ENCODE measurements around the gene CXCR4.
A peak's percentile ranks its signal among the peaks of the same experiment; 100 is the strongest.

The CXCR4 gene

DNA sequence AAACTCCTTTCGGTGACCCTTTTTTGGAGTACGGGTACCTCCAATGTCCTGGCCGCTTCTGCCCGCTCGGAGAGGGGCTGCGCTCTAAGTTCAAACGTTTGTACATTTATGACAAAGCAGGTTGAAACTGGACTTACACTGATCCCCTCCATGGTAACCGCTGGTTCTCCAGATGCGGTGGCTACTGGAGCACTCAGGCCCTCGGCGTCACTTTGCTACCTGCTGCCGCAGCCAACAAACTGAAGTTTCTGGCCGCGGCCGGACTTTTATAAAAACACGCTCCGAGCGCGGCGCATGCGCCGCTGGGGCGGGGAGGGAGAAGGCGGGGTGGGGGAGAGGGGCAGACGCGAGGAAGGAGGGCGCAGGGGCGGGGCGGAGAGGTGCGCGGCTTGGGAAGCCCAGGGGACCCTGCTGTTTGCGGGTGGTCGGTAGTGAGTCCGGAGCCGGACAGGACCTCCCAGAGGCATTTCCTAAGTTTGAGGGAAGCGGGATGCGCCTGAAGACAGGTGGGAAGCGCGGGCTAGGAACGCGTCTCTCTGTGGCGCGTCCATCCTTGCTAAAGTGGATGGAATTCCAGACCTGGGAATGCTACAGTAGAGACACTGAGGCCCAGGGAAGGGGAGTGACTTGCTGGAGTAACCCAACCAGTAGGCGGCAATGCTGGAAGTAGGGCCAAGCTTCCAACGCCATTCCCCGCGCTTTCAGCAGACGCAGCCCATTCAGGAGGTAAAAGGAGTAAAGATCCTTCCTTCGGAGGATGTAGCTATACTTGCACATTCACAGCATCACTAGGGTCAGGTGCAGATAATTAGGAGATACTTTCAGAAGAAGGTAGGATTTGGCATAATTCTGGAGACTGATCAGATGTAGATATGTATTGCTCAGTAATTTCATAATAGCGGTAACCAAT lies at the start of gene CXCR4:
CXCR4 (minus strand) TSS at position 241 of the 910 bp plus-strand sequence; CDS start at position 152, 89 bp downstream.
- DNase-seq (ENCODE audit: low read depth): peak; percentile 86

DNA sequence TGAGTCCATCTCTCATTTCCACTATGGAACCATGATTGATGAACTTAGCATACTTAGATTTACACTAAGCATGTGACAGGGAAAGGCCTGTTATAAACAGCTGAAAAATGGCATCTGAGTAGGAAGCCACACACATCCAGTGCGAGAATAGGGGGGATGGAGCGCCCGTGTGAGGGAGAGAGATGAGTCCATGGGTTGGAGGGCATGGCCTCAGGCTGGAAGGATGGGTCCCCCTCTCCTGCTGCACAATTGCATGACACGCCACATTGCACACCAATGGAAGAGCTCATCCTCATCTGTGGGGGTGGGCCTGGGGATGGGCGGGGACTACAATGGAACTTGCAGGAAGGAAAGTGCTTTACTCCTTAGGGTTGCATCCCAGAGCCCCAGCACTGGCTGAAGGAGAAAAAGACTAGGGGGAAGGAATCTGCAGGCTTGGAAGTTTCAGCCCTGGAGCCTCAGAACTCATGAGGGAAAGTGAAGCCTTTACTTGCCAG lies 46.4 kb upstream of the CXCR4 start:
- DNase-seq (ENCODE audit: low read depth): no peak

DNA sequence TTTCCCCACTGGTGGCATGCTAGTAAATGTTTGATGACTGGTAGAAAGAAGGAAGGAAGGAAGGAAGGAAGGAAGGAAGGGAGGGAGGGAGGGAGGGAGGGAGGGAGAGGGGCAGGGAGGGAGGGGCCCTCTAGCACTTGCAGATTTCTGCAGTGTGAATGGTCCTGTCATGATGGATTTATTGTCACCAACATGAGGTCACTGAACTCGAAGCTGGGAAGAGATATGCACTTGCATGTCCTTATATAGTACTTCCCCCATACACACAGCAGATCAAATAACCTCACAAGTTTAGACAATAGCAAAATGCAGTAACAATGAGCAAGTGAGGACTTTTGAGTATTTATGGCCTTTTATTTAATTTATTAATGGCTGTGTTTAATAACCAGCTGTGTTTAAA lies 44.5 kb upstream of the CXCR4 start:
- DNase-seq (ENCODE audit: low read depth): no peak

DNA sequence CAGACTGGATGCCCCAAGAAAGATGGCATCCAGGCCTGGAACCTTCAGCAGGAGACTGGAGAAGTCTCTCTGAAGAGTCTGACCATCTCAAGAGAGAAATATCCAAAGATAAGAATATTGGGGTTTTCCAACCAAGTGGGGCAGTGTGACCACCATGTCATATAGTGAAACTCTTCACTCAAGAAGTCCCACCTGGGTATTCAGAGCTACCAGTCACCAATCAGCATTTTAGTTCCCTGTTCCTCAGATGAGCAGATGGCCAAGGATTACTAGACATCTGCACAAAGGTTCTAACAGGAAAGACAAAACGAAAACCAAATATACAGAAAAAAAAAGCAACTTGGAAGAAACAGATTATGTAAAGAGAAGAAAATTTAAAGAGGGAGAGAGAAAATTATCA lies 38.5 kb upstream of the CXCR4 start:
- no peak for DNase-seq (ENCODE audit: low read depth)

DNA sequence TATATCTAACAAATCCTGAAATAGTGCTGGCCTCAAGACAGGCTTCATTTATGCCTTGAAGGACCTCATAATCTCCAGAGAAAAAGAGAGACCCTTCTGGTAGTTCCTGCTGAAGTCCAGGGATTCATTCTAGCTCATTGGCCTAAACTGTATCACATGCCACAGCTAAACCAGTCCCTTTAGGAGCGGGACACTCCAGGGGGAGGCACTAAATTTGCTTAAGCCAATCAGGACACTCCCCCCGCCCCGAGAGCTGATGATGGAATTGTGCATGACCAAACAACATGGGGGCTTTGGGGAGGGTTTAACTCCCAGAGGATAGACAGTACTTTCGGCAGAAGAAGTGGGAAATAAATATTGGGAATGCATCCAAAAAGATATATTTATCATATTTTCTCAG lies 36.4 kb upstream of the CXCR4 start:
- no peak for DNase-seq (ENCODE audit: low read depth)

DNA sequence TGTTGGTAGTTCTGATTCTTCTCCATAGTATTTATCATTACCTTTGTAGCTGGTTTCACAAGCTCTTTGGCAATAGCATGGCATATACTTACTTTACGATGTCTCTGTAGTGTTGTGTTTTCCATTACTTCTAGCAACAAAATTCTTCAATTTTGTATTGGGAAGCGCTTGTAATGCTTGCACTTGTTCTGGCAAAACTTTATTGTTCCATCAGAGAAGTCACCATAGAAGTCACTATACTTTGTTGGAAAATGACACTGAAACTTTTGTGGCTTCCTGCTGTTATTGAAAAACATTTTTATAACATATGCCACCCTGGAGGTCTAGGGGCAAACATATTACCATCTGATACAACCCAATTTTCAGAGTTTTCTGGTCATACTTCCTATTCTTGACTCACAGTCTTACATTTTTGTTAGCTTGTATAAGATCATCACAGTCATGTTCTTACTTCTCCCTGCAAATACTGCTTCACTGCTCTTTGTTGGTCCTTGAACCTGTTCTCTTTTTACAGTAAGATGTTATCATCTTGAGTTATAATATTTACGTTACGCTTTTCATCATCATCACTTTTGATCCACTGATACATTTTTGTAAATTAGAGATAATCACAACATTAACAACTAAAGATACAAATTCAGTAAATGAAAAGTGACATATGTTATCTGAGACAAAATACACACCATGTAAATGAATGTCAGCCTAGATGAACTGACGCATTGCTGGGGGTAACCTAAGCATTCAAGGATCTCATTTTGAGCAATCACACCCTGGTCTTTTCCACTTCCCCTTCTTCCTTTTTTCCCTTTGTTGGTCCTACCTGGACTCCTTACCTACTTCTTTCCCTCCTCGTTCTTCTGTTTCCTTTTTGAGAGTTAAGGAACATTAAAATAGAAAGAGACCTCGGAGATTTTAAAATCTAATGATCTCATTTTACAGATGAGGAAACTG lies 33.3 kb upstream of the CXCR4 start:
- DNase-seq (ENCODE audit: low read depth): no peak

DNA sequence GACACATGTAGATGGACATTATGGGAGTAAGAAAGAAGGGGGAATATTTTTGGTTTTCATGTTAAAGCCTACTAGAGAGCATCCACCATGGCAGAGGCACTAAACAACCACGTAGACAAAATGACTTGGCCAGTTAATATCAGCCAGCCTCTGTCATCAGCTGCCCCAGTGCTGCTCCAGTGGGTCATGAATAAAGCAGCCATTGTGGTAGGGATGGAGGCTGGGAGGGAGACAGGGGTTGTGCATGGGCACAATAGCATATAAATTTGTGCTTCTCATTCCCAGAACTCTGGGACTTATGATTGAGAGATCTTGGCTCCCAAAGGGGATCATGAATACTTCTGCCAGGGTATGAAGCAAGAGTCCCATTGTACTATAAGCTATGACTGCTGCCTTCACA lies 31.1 kb upstream of the CXCR4 start:
- no peak for DNase-seq (ENCODE audit: low read depth)

- DNase-seq (ENCODE audit: low read depth): no peak
These were observed 28.6 kb upstream of the CXCR4 start for GRCh38 chr2:136146564-136146963.

DNA sequence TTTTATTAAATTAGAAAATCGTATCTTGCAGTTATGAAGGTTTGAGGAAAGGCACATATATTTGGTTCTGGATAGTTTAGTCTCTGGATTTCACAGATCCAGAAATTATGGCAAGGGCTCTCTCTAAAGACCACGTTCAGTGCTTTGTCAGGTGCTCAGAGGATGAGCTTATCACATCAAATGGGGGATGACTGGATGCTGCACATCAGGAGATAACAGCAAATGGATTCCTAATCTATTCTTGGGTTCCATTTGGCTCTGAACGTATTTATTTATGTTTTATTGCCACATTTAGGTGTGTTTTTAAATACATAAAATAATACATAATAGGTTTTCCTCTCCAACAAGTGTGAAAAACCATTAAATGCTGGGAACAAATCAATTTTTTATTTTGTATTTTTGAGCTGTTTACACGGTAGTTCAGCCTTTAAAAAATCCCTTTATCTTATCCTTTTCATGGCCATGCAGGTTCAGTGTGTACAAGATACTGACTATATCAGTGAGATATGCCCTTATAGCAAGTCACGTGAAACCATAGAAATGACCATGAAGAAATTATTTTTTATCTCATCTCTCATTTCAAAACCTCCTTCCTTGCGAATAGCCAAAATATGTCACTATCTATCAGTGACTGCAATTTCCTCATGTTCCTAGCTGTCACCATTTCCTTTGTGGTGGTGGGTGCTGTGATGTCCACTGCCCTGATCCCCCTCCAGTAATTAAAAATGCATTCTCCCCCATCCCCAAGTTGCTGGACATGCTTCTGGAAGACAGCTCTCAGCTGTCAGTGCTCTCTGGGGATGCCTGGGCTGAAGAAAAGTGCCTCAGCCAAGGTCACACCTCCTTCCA lies 25.9 kb upstream of the CXCR4 start:
- DNase-seq (ENCODE audit: low read depth): no peak

DNA sequence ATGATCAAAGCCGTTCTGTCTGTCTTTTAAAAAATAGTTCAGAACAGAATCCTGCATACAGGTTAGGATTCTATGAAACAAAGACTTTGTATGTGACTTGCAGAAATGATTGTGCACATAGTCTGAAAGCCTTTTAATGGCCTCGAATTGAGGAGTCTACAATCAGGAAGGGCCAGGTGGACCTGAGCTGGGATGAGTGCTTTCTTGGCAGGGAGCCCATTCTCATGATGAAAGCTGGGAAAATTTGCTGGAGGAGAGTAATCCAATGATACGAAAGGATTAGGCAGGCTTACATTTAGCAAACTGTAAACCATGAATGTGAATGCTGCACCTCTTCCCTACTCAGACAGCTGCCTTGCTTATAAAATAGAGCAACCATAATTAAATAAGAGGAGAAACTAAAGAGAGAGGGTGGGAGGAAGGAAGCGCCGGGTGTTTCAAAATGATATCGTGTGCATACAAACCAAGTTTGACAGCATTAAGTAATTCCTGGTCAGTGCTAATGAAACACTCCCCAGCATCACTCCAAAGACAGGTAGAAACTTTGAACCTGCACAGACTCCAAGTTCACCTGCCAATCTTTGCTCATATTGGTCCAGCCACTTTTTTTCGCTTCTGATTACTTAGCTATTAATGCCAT lies 23.7 kb upstream of the CXCR4 start:
- DNase-seq (ENCODE audit: low read depth): no peak

GRCh38 chr2:136139631-136140030 lies 21.7 kb upstream of the CXCR4 start:
- DNase-seq (ENCODE audit: low read depth): no peak

DNA sequence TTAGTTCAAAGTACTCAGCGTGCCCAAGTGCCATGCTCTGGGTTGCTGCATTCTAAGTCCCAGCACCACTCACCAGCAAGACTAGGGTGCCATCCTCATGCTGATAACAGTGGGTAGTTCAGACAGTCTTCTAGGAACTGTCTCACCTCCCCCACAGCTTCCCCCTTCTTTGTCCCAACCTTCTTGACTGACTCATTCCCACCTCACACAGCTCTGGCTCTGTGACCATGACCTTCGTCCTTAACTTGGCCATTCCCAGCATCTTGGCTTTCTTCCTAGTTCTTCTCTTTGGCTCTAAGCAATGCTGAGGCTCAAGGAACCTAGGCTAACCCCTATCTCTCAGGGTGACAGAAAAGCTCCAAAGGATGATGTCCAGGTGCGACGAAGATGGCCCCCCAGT lies 20.0 kb upstream of the CXCR4 start:
- no peak for DNase-seq (ENCODE audit: low read depth)

GRCh38 chr2:136136931-136137330 lies 19.0 kb upstream of the CXCR4 start:
- DNase-seq (ENCODE audit: low read depth): no peak

- DNase-seq (ENCODE audit: low read depth): peak; percentile 58
These were observed 18.3 kb upstream of the CXCR4 start for GRCh38 chr2:136135921-136136906.

DNA sequence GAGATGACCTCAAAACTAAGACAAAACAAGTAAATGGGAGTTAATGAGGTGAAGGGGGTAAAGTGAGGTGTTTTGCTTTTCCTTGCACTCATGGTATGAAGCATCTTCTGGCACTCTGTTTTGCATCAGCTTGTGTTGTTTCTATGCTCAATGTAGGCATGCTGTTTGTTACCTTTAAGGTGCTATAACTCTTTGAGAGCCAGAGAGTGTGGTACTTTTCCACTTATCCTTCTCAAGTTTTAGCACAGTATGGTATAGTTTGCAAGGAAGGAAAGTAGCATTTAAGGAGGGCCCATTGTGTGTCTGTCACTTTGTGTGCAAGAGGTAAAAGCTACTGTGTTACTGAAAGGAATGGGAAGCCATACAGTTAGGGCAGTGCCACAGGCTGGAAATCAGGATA lies 17.5 kb upstream of the CXCR4 start:
- DNase-seq (ENCODE audit: low read depth): no peak

- DNase-seq (ENCODE audit: low read depth): no peak
These were observed 16.2 kb upstream of the CXCR4 start for GRCh38 chr2:136134126-136134525.

DNA sequence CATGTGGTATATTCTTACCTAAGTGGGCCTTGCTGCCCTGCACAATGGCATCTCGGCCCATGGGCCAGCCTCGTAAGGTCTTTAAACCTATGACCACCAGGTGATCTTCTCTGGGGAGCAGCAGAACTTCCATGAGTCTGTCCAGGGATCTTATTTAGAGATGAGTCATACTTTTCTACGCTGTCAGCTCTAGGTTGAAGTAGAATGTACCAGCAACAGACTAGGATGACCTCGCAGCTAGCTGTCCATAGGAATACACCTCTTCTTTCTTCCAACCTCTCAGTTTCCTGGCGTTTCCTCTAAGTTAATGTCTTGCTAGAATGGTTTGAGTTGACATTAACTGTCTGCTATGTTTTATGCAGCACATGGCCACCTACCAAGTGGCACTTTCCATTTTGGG lies 15.6 kb upstream of the CXCR4 start:
- no peak for DNase-seq (ENCODE audit: low read depth)

- no peak for DNase-seq (ENCODE audit: low read depth)
These were observed 15.2 kb upstream of the CXCR4 start for GRCh38 chr2:136133176-136133575.

- DNase-seq (ENCODE audit: low read depth): no peak
These were observed 14.8 kb upstream of the CXCR4 start for GRCh38 chr2:136132825-136133155.
